ENCODE results near the gene RNF150.

DNA sequence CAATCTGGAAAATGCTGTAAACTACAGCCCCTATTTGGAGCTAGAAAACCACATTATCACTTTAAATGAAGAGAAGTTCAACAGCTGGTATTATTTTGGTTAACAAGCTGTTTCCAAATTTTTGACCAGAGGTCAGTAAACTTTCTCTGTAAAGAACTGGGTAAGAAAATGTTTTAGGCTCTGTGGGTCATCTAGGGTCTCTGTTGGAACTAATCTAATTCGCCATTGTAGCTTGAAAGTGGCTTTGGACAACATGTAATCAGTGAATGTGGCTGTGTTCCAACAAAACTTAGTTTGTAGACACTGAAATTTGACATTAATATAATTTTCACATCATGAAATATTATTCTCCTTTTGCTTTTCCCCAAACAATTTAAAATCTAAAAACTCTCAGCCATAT lies 25.8 kb upstream of the RNF150 start:
- TF ChIP-seq CTCF (conservative IDR thresholded peaks at IDR 0.05; ENCODE audit: low read depth, low read length), result no peak
- no peak for TF ChIP-seq SMC3 (IDR thresholded peaks at IDR 0.05; ENCODE audit: low read depth, low read length)
- TF ChIP-seq RFX5 (IDR thresholded peaks at IDR 0.05; ENCODE audit: low read depth, low read length), result no peak
- TF ChIP-seq MXI1 (IDR thresholded peaks at IDR 0.05; ENCODE audit: borderline replicate concordance, low read depth, low read length), result no peak
- TF ChIP-seq CEBPB (IDR thresholded peaks at IDR 0.05; ENCODE audit: low read depth, low read length), result no peak
- TF ChIP-seq MAFK (IDR thresholded peaks at IDR 0.05; ENCODE audit: low read depth, low read length), result no peak
- no peak for TF ChIP-seq POLR2A (IDR thresholded peaks at IDR 0.05; ENCODE audit: low read depth, low read length)
- no peak for TF ChIP-seq USF2 (IDR thresholded peaks at IDR 0.05; ENCODE audit: low read depth, low read length)
- no peak for TF ChIP-seq RAD21 (IDR thresholded peaks at IDR 0.05; ENCODE audit: low read length)
- no peak for TF ChIP-seq FOS (IDR thresholded peaks at IDR 0.05; ENCODE audit: low read depth, low read length)
- TF ChIP-seq BHLHE40 (IDR thresholded peaks at IDR 0.05; ENCODE audit: low read depth, low read length), result no peak
- TF ChIP-seq NFE2L2 (IDR thresholded peaks at IDR 0.05; ENCODE audit: low read depth, low read length), result no peak
- TF ChIP-seq MAZ (IDR thresholded peaks at IDR 0.05; ENCODE audit: borderline replicate concordance, low read depth, low read length), result no peak
